CD4-positive, alpha-beta memory T cell (primary cell): Measurements from ENCODE around the gene NEAT1. TPM values are rescaled to one million over a fixed set of nuclear protein-coding genes. Genes with fewer than 3 reads are reported as not detected.

Experiments used
- CTCF ChIA-PET: fragments of 350-600 bp; sonication (Branson Sonifier 250); formaldehyde crosslinking; loops from one replicate; lab custom pipeline; 2021; ENCODE audit warnings: inconsistent platforms; ENCODE audit not compliant: partially characterized antibody; lab: Charles Lee
- POLR2A ChIA-PET: fragments of 350-600 bp; sonication (Branson Sonifier 250); formaldehyde crosslinking; loops from one replicate; lab custom pipeline; 2021; ENCODE audit not compliant: partially characterized antibody; lab: Charles Lee
- DNase-seq, 5 donors: peaks; one replicate each; pipeline versions ENCODE4 v3.0.0 to v3.0.0-alpha.2; 2020 to 2022; ENCODE audit warnings: mixed read lengths in 1 of 5
- H3K27ac ChIP-seq: one replicate; pipeline ENCODE4 v1.7.0; 2013; ENCODE audit warnings: low read depth, low read length
- H3K27me3 ChIP-seq: 2 replicates; pipeline ENCODE4 v1.7.0; 2013; ENCODE audit warnings: mild to moderate bottlenecking, low read length, moderate library complexity; ENCODE audit not compliant: insufficient read depth
- H3K36me3 ChIP-seq: 2 replicates; pipeline ENCODE4 v1.7.0; 2013; ENCODE audit warnings: mild to moderate bottlenecking, low read length, moderate library complexity; ENCODE audit not compliant: insufficient read depth
- H3K4me1 ChIP-seq: 2 replicates; pipeline ENCODE4 v1.7.0; 2013; ENCODE audit warnings: mild to moderate bottlenecking, low read length, moderate library complexity; ENCODE audit not compliant: insufficient read depth
- H3K4me3 ChIP-seq, 2 donors: one replicate each; pipeline ENCODE4 v1.7.0; 2013; ENCODE audit warnings: low read length in 2 of 2, mild to moderate bottlenecking in 1 of 2
- H3K9me3 ChIP-seq, 2 donors: one replicate each; pipeline ENCODE4 v1.7.0; 2013; ENCODE audit warnings: low read length in 2 of 2, control low read depth in 1 of 2; ENCODE audit not compliant: control insufficient read depth in 1 of 2
- H3K27ac Mint-ChIP-seq, 7 donors: one replicate each; pipeline ENCODE4 v1.8.0; 2020 to 2021; ENCODE audit warnings: mixed read lengths in 7 of 7, mild to moderate bottlenecking in 6 of 7, inconsistent platforms in 3 of 7, moderate library complexity in 3 of 7
- H3K27me3 Mint-ChIP-seq, 2 donors: one replicate each; pipeline ENCODE4 v1.8.0; 2020 to 2021; ENCODE audit warnings: mixed read lengths in 2 of 2
- H3K36me3 Mint-ChIP-seq, 2 donors: one replicate each; pipeline ENCODE4 v1.8.0; 2020 to 2021; ENCODE audit warnings: mixed read lengths in 2 of 2, inconsistent platforms in 1 of 2, mild to moderate bottlenecking in 1 of 2
- H3K4me1 Mint-ChIP-seq, 4 donors: one replicate each; pipeline ENCODE4 v1.8.0; 2020 to 2021; ENCODE audit warnings: mixed read lengths in 4 of 4, mild to moderate bottlenecking in 1 of 4
- H3K4me3 Mint-ChIP-seq, 8 donors: one replicate each; pipeline ENCODE4 v1.8.0; 2020 to 2021; ENCODE audit warnings: mixed read lengths in 8 of 8, mild to moderate bottlenecking in 7 of 8, moderate library complexity in 6 of 8, inconsistent platforms in 3 of 8
- H3K9me3 Mint-ChIP-seq, 8 donors: one replicate each; pipeline ENCODE4 v1.8.0; 2020 to 2021; ENCODE audit warnings: mixed read lengths in 8 of 8, mild to moderate bottlenecking in 5 of 8, inconsistent platforms in 3 of 8, moderate library complexity in 1 of 8
- intact Hi-C: fragments of 100-400 bp; cut with micrococcal nuclease; formaldehyde crosslinking; loops from one replicate; pipeline ENCODE4 v1.15.1; 2023
- polyA plus RNA-seq, 2 donors: library from polyadenylated mRNA; unstranded; fragments of 300-500 nt; fragmentation: Illumina TruSeq; gene quantifications; one replicate each; pipeline ENCODE4 v1.2.3, GENCODE V29; 2021
- total RNA-seq, 2 experiments: library from RNA; stranded (reverse); gene quantifications; one replicate each; pipeline ENCODE4 v1.2.3, GENCODE V29; 2021

The NEAT1 gene
- total and polyA plus RNA-seq, 4 experiments from 2014 or later = 2.3 to 687 (median 344) TPM

- Mint-ChIP-seq H3K36me3 (peaks cover 0 to 15% of the 10 kb centered on the region in 2 donors), H3K4me3 (peak within 1 kb of the TSS; percentile 85 to 95 (median 91)), H3K27ac (peak within 1 kb of the TSS; percentile 96 to 100 (median 99)), H3K27me3 (no peaks in the 10 kb centered on the region), H3K9me3 (peaks cover 0 to 1% (median 0%) of the 10 kb centered on the region in 8 donors), H3K4me1 (peaks cover 22 to 63% (median 44%) of the 10 kb centered on the region in 4 donors)
- Histone ChIP-seq H3K36me3 (peaks cover 6% of the 10 kb centered on the region), H3K27ac (peak within 1 kb of the TSS; percentile 94), H3K4me1 (peaks cover 58% of the 10 kb centered on the region), H3K9me3 (no peaks in the 10 kb centered on the region), H3K4me3 (peak within 1 kb of the TSS; percentile 67 to 76), H3K27me3 (no peaks in the 10 kb centered on the region)
- peak; percentile 89 to 98 (median 91) for DNase-seq
- intact Hi-C loops = loop anchor here (1.0 to 2.0 kb wide), 6 partner anchors 15 to 233 kb away; partner anchors contain the start of gene PCNX3
- CTCF ChIA-PET = interaction anchor here (0.6 to 6.3 kb wide), 14 partner anchors 12 to 272 kb away, joined by 3 to 75 read pairs (median 4); no protein-coding TSS in a partner anchor
- POLR2A ChIA-PET = interaction anchor here (0.6 to 25.9 kb wide), 18 partner anchors 8 to 195 kb away, joined by 3 to 654 read pairs (median 3); partner anchors contain the start of genes FAM89B, MALAT1, NEAT1 and SCYL1
These were observed 40.4 kb upstream of the NEAT1 start, which contains the start of gene SLC25A45 for GRCh38 chr11:65382033-65382803. Gene SLC25A45 (minus strand): TSS chr11:65382646. CDS start chr11:65381951, 695 bp downstream.

- POLR2A ChIA-PET = interaction anchor here (0.6 to 25.9 kb wide), 14 partner anchors 8 to 194 kb away, joined by 3 to 654 read pairs (median 4); partner anchors contain the start of genes FAM89B, MALAT1, NEAT1 and SCYL1
- peaks cover 0 to 1% (median 0%) of the 10 kb centered on the region in 8 donors for H3K9me3 Mint-ChIP-seq
- Histone ChIP-seq H3K27ac (peak overlapping the region; percentile 94), H3K36me3 (peaks cover 6% of the 10 kb centered on the region), H3K4me3 (peak overlapping the region; percentile 67 to 76), H3K4me1 (peaks cover 65% of the 10 kb centered on the region), H3K27me3 (no peaks in the 10 kb centered on the region), H3K9me3 (no peaks in the 10 kb centered on the region)
- intact Hi-C loops = loop anchor here (1.0 to 2.0 kb wide), 6 partner anchors 16 to 232 kb away; partner anchors contain the start of gene PCNX3
- CTCF ChIA-PET = interaction anchor here (1.0 to 6.3 kb wide), 4 partner anchors 34 to 126 kb away, joined by 3 to 75 read pairs (median 8); no protein-coding TSS in a partner anchor
- H3K4me1 Mint-ChIP-seq = peaks cover 22 to 70% (median 47%) of the 10 kb centered on the region in 4 donors
- no peaks in the 10 kb centered on the region for H3K27me3 Mint-ChIP-seq
- peak overlapping the region; percentile 85 to 95 (median 91) for H3K4me3 Mint-ChIP-seq
- H3K36me3 Mint-ChIP-seq = peaks cover 0 to 11% of the 10 kb centered on the region in 2 donors
- no peak for DNase-seq
- H3K27ac Mint-ChIP-seq = peak overlapping the region; percentile 96 to 100 (median 99)
These were observed 39.7 kb upstream of the NEAT1 start for GRCh38 chr11:65382804-65383368.

GRCh38 chr11:65383778-65384177, 38.8 kb upstream of the NEAT1 start:
- H3K27me3 ChIP-seq = no peaks in the 10 kb centered on the region
- H3K4me3 ChIP-seq = no peak overlapping the region
- CTCF ChIA-PET = interaction anchor here (1.5 to 6.3 kb wide), 2 partner anchors 33 to 125 kb away, joined by 9 to 75 read pairs; no protein-coding TSS in a partner anchor
- H3K9me3 Mint-ChIP-seq = peaks cover 0 to 1% (median 0%) of the 10 kb centered on the region in 8 donors
- POLR2A ChIA-PET = interaction anchor here (0.6 to 25.9 kb wide), 7 partner anchors 28 to 141 kb away, joined by 3 to 654 read pairs (median 10); partner anchors contain the start of genes MALAT1, NEAT1 and SCYL1
- intact Hi-C loops = loop anchor here (2.0 kb wide), 1 partner anchor 17 kb away; no protein-coding TSS in a partner anchor
- DNase-seq = no peak
- H3K27ac Mint-ChIP-seq = peak overlapping the region; percentile 94 to 99 (median 98)
- H3K4me3 Mint-ChIP-seq = peak overlapping the region in 7 of 8 donors; percentile 61 to 90 (median 77)
- no peaks in the 10 kb centered on the region for H3K9me3 ChIP-seq
- H3K36me3 Mint-ChIP-seq = peaks cover 2 to 14% of the 10 kb centered on the region in 2 donors
- H3K4me1 ChIP-seq = peaks cover 74% of the 10 kb centered on the region
- H3K36me3 ChIP-seq = peaks cover 12% of the 10 kb centered on the region
- peaks cover 29 to 79% (median 54%) of the 10 kb centered on the region in 4 donors for H3K4me1 Mint-ChIP-seq
- H3K27me3 Mint-ChIP-seq = no peaks in the 10 kb centered on the region
- peak overlapping the region; percentile 94 for H3K27ac ChIP-seq

GRCh38 chr11:65384301-65384889, 38.2 kb upstream of the NEAT1 start:
- DNase-seq = peak in 3 of 5 donors; percentile 22 to 66 (median 32)
- peak overlapping the region; percentile 94 to 99 (median 98) for H3K27ac Mint-ChIP-seq
- peaks cover 80% of the 10 kb centered on the region for H3K4me1 ChIP-seq
- H3K9me3 ChIP-seq = no peaks in the 10 kb centered on the region
- peaks cover 0 to 1% (median 0%) of the 10 kb centered on the region in 8 donors for H3K9me3 Mint-ChIP-seq
- H3K4me3 ChIP-seq = no peak overlapping the region
- peak overlapping the region in 7 of 8 donors; percentile 61 to 90 (median 73) for H3K4me3 Mint-ChIP-seq
- H3K36me3 ChIP-seq = peaks cover 12% of the 10 kb centered on the region
- H3K4me1 Mint-ChIP-seq = peaks cover 31 to 85% (median 59%) of the 10 kb centered on the region in 4 donors
- peak overlapping the region; percentile 94 for H3K27ac ChIP-seq
- intact Hi-C loops = no loop called here
- H3K27me3 ChIP-seq = no peaks in the 10 kb centered on the region
- CTCF ChIA-PET = interaction anchor here (1.4 to 6.3 kb wide), 2 partner anchors 31 to 124 kb away, joined by 3 to 75 read pairs; no protein-coding TSS in a partner anchor
- H3K27me3 Mint-ChIP-seq = no peaks in the 10 kb centered on the region
- peaks cover 5 to 18% of the 10 kb centered on the region in 2 donors for H3K36me3 Mint-ChIP-seq
- POLR2A ChIA-PET = interaction anchor here (0.6 to 25.9 kb wide), 5 partner anchors 9 to 120 kb away, joined by 3 to 654 read pairs (median 4); partner anchors contain the start of genes MALAT1 and NEAT1

- Histone ChIP-seq H3K4me3 (peak within 1 kb of the TSS; percentile 76 to 78), H3K27ac (peak within 1 kb of the TSS; percentile 98), H3K36me3 (peaks cover 6% of the 10 kb centered on the region), H3K4me1 (peaks cover 88% of the 10 kb centered on the region), H3K9me3 (no peaks in the 10 kb centered on the region), H3K27me3 (no peaks in the 10 kb centered on the region)
- Mint-ChIP-seq H3K4me3 (peak within 1 kb of the TSS; percentile 77 to 94 (median 90)), H3K4me1 (peaks cover 37 to 88% (median 65%) of the 10 kb centered on the region in 4 donors), H3K27me3 (no peaks in the 10 kb centered on the region), H3K27ac (peak within 1 kb of the TSS; percentile 94 to 99 (median 98)), H3K9me3 (peaks cover 0 to 1% (median 0%) of the 10 kb centered on the region in 8 donors), H3K36me3 (peaks cover 5 to 31% of the 10 kb centered on the region in 2 donors)
- intact Hi-C loops = no loop called here
- ChIA-PET POLR2A (interaction anchor here (0.6 to 25.9 kb wide), 18 partner anchors 7 to 206 kb away, joined by 3 to 654 read pairs (median 4); partner anchors contain the start of genes DPF2, MALAT1, NEAT1 and TIGD3), CTCF (interaction anchor here (0.6 to 4.1 kb wide), 10 partner anchors 30 to 124 kb away, joined by 3 to 29 read pairs (median 4); no protein-coding TSS in a partner anchor)
- peak; percentile 89 to 90 (median 89) for DNase-seq
These were observed 36.1 kb upstream of the NEAT1 start, which contains the start of gene FRMD8 for GRCh38 chr11:65386307-65387140. Gene FRMD8 (plus strand): TSS chr11:65386637. CDS start chr11:65387037, 400 bp downstream.
